ENCODE measurements around the gene UBE2D2.
A peak's percentile ranks its signal among the peaks of the same experiment; 100 is the strongest.

Gene UBE2D2

DNA sequence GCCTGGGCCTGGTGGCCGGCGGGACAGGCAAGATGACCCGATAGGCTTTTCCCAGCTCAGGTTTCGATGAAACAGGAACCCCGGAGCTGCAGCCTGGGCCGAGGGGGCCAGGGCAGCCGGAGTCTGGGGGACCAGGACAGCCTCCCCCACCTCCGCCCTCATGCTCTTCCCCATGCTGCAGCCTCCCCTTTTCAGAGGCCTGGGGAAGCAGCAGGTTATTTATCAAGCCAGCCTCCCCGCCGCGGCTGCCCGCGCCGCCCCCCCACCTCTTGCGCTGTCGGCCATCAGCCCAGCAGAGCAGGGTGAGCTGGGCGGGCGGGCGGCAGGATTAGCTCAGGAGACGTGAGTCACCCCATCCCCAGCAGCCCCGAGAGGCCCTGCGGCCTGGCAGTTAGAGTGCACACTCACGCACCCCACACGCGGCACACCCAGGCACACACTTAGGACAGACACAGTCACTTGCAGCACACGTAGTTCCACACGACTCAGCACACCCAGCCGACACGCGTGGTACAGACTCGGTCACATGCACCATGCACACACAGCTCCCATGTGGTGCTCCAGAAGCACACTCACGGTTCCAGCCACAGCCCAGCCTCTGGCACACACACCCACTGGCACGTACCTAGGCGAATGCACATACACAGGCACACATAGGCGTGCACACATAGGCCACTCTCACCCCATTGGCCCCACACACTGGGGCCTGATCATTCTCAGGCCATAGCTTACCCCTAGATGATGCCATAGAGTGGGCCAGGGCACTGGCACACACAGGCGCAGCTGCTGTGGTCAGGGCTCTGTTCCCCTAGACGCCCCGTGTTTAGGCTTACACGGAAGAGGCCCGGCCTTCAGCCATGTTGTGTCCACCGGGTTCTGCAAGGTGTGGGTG lies 100.0 kb downstream of the UBE2D2 start:
- peak; percentile 94 for DNase-seq (ENCODE audit: low spot score)

DNA sequence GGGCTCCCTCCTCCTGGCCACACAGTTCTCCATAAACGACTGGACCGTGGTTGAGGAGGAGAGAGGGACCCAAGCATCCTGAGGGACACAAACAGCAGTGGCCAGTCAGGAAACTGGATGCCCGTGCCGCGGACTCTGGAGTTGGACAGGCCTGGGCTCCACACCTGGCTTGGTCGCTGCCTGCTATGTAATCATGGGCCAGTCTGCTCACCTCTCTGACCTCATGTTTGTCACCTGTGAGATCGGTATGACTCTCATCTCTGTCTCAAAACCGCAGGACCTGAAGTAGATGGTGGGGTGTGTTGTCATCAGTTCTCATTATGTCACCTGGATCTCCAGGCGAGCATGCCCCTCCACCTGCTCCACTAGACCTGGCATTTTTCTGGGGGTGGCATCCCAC lies 101.5 kb downstream of the UBE2D2 start:
- no peak for DNase-seq (ENCODE audit: low spot score)

DNA sequence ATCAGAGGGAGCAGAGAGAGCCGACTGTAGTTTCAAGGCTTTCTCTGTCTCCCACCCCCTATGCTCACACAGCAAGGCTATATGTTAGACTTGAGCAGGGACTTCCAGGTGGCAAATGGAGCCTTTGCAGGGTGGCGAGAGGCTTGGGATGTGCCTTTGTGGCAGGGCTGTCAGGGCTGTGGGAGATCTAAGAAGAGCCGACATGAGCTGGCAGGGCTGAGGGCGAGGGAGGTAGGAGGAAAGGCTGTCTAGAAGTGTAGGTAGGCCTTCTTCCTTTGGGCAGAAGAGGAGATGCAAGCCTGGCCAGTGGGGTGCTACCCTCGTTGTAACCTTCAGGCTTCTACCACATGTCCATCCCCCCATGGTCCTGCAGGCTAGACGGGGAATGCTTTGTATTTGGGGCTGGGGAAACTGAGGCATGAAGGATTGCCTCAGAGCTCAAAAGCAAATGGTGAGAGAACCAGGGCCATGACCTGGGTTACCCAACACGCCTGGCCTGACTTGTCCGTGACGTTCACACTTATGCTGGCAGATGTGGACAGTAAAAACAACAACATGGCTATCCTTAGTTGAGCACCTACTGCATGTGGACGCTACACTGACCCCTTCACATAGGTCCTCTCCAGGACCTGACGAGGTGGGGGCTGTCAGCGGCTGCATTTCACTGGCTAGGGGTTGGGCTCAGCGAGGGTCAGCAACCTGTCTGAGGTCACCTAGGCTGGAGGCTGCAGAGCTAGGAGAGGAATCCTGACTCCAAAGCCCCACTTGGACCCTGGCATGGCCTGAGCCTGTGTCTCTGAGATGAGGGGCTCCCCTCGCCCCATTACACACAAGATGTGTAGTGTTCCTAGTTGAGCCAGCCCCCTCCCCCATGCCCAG lies 102.3 kb downstream of the UBE2D2 start:
- DNase-seq (ENCODE audit: low spot score): no peak

DNA sequence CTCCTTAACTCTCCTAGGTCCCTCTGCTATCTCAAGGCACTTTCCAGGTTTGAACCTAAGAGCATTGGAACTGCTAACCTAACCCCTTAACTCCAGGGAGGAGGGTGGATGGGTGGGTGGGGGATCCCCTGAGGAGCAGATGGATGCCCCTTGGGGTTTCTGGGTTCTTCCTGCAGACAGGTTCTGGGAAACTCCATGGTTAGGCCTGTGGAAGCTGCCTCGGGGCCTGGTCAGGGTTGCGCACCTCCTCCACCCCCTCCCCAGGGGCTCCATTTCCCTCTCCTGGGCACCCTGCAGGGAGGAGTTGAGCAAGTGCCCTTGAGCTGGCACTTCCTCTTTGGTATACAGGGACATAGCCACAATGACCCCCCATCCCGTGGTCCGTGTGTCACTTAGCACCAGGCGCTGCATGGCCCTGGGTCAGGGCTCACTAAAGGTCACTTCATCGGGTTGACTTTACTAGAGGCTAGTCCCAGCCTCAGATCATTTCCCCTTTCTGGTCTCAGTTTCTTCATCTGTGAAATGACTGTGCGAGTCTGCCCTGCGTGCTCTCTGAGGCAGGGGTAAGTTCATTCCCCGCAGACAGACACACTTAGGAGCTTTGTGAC lies 103.1 kb downstream of the UBE2D2 start:
- DNase-seq (ENCODE audit: low spot score): no peak

DNA sequence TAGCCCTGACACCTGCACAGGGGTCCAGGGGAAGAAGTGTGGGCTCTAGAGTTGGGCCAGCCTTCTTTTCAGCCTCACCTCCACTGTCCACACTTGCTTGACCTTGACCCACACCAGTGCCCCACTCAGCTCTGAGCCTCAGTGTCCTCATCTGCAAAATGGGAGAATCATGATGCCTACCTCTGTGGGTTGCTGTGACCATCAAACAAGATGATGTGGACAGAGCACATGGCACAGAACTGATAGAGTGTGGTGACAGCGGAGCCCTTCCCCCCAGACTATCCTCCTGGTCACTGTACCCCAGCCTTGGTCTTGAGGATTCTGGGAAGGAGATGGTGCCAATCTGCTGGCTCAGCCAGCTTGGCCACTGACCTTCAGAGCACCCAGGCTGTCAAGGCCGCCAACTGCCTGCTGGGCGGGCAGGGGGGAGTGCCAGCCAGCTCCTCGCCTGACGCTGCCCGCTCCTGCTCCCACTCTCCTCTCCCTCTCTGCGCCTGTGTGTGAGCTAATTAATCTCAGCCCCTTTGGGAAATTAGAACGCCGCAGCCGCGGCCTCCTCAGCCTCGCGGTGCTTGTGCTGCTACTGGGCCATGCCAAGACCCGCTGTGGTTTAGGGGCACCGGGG lies 103.7 kb downstream of the UBE2D2 start:
- DNase-seq (ENCODE audit: low spot score): no peak

DNA sequence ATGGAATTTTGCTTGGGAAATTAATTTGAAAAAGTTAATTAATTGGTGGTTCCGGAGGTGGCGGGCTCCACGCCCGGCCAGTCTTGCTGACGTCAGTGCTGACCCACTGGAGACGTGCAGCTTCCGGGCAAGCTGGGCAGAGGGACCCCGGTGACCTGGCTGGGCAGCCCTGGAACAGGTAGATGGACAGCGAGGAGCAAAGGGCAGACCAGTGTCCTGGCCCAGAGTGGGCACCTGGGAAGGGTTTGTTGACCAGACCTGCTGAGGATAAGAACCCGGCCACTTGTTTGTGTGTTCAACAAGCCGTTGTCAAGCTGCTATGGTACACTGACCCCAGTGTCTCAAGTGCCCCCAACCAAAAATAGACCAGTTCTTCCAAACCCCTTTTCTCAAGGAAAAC lies 104.5 kb downstream of the UBE2D2 start:
- no peak for DNase-seq (ENCODE audit: low spot score)

DNA sequence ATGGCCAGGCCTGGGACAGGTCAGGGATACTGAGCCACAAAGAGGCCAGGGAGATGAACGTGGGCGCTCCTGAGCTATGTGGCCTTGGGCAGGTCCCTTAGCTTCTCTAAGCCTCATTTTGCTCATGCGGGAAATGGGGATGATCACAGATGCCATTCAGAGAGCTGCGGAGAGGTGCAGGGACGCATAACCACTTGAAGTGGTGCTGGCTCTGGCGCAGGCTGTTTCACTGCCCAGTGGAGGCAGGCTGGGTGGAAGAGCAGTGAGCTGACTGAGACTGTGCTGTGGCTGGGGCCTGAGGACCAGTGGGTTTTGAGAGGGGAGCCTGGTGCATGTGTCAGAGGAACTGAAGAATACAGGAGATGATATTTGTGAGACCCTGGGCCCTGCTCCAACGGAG lies 105.4 kb downstream of the UBE2D2 start:
- no peak for DNase-seq (ENCODE audit: low spot score)

DNA sequence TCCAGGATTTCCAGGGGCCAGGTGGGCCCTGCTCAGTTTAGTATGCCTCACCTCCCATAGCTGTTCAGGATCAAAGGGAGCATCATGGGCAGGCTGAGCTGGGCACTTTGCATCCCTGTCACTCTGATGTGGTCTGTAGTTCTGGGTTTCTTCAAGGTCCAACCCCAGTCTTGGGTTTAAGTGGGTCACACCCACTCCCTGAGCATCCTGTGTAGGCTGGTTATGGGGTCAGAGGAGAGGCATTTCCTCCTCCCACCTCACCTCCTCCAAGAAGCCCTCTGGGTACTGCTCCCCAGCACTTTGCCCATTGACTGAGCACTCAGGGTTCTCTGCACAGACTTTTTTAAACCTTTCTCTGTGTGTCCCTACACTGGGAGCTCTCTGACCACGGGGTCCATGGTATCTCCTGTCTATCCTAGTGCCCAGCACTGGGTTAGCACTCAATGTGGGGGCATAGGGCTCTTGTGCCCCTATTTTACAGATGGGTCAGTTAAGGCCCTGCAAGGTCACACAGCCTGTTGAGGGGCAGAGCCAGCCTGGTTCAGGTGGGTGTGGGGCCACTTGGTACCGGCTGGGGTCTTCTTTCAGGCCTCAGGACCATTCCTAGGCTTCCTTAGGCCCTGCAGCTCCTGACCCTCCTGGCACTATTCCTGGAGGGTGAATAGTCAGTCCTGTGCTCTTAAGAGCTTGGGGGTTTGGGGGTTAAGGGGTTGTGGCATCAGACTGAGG lies 106.0 kb downstream of the UBE2D2 start:
- no peak for DNase-seq (ENCODE audit: low spot score)

DNA sequence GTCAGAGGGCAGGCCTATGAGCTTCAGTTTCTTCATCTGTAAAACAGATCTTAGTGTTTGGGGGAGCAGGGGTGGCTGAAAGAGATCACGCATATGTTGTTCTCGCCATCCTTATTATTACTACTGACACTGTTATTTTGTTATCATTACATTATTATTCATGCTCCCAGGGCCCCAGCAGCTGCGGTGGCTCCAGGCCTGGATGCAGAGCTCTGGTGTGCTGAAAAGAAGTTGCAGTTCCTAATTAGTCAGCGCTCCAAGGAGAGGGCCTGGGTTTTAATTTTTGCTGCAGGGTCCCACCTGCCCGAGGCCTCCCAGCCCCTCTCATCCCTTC lies 106.6 kb downstream of the UBE2D2 start:
- DNase-seq (ENCODE audit: low spot score): peak; percentile 55

DNA sequence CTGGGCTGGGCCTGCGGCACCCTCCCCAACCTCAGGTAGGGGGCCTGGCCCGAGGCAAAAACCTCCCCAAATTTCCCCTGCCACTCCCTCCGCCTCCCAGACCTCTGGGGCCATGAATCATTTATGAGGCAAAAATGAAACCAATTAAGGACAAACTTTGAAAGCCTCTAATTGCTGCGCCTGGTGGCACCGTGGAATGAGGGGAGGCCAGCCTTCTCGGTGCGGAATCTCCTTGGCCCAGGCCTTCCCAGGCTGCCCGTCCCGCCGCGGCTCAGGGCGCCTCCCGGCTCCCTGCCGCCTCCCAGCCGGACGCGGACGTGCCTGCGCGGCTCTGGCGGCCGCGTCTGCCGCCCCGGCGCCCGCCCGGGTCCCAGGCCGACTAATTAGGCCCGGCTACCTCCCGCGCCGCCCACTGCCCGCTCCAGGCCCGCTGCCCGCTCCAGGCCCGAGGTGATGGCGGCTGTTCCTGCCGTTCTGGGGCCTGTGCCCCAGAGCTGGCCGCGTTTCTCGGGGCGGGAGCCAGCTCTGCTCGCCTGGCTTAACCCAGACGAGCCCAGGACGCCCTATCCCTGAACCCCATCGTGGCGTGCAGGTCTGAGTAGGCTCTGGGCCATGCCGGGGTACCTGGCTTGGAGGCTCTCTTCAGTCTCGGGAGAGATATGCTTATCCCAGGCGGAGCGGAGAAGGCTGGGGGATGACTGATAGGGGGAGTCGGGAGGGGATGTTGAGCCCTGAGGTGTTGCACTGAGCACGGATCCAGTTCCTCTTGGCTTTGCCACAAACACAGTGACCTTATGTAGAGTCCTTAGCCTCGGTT lies 107.1 kb downstream of the UBE2D2 start:
- DNase-seq (ENCODE audit: low spot score): peak; percentile 73

DNA sequence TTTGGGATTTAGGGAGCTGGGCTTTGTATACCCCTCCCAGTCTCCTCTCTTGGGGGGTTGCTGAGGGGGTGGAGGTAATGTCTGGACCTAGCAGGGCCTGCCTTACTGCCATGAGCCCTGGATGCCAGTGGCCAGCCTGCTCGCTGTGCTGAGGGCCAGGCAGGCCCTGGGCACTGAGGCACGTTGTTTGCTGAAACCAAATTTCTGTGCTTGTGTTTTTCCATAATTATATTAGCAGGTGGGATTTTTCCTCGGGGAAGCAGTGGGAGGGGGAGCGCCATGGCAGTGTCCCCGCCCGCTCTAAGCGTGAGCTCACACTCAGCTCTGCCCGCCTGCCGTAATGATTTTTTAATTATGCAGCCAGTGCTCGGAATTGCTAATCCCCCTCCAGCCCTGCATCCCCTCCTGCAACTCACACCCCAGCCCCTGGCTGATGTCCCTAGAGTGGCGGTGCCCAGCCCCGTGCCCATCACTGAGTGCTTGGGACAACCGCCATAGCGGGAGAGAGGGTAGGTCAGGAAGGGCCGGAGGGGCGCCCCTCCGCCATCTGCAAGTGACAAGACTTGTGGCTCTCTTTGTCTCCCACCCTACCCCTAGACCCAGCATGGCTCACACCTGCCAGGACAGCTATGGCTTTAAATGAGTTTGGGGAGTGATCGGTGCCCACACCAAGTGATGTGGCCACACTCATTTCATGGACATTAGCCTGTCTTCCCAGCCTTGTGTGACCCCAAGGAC lies 108.0 kb downstream of the UBE2D2 start:
- DNase-seq (ENCODE audit: low spot score): no peak

DNA sequence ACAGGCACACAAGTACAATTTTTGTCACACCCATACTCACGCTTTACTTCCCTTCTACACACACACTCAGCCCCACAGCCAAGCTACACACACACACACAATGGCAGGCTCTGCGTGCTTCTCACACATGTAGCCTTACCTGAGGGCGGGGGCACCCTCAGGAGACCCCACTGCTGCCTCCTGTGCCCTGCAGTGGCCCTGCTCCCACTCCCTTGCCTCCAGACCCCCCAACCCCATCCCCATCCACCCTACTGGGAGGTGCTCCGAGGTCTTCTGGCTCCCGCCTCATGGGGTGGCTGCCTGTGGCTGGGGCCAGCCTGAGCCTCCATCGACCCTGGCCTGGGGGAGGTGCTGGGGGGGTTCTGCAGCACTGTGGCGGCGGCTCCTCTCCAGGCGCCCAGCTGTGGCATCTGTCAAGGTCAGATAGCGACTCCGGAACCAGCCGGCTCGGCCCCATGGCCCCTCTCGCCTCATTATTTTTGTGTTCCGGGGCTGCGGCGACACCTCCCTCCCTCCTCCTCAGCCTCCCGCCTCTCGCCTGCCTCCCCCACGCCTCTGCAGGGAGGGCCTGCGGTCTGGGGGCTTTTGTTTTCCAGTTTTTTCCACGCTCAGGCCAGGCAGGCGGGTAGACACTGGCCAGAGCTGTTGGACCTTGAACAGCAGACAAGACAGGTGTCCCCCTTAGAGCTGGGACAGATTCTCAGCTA lies 108.7 kb downstream of the UBE2D2 start:
- DNase-seq (ENCODE audit: low spot score): no peak

DNA sequence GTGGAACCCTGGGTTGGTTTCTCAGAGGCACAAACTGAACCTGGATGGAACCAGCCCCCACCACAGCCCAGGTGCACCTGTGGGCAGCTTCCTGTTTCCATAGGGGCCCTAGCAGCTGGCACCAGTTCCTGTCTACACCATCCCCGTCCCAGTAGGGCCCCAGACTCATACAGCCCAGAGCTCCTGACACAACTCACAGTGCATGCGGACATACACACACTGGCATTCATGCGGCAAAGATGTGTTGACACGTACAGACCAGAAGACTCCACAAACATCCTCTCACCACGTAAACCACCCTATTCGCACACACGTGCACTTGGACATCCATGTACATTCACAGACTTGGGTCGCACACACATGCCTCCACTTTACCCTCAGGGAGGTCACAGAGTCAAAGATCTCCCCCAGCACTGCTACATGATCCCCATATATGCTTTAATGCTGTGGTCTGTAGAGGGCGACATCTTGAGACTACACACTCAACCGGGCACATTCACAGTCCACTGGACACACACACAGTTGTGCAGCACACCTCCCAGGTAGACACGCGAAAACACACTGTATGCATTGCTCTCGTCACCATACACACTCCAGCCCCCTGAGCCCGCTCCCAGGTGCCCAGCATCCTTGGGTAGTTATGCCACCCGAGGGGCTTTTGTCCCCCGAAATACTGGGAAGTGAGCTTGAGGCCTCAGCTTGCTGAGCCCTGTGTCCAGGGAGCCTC lies 109.4 kb downstream of the UBE2D2 start:
- no peak for DNase-seq (ENCODE audit: low spot score)

DNA sequence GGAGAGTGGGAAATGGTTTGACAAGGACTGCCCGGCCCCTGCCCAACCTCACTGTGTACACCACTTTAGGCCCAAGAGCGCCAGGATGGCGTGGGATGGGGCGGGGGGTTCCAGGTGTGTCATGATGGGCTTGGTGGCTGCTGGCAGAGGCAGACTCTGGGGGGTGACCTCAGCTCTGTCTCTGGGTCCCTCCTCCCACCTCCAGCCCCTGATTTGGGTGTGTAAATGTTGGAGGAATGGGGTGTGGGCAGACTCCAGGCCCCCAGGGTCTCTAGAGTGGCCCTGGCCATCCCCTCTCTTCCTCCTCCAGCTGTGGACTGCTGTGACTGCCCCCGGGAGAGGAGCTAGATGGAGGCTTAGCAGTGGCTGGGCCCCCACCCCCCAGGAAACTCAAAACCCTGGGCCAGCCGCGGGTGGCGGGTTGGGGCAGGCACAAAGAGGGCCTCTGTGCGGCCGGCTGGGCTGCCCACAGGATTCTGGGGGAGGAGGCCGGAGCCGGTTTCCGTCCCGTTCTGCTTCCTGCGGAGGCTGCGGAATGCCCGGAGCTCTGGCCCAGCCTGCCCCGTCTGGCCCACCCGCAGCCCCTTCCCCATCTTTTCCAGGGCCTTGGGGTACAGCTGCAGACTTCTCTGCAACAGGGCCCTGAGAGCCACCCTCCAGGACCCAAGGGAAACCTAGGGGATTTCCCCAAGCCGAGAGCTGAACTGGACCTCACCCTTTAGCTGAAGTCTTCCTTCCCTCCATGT lies 110.1 kb downstream of the UBE2D2 start:
- DNase-seq (ENCODE audit: low spot score): peak; percentile 68

DNA sequence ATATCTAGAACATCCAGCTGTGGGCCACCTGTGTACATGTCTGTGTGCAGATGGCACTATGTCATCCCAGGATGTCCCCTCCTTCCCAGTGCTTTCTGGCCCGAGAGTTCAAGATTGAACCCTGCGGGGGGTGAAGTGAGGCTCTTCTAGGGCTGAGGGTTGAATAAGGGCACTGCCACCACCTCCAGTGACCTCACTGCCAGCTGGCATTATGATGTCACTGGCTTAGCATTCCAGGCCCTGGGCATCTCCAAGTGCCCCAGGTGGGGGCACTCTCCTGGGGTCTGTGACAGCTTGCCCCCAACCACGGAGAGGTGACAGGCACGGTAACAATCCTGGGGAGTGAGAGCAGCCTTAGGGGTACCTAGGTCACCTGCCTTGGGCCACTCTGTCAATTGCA lies 114.1 kb downstream of the UBE2D2 start:
- no peak for DNase-seq (ENCODE audit: low spot score)

DNA sequence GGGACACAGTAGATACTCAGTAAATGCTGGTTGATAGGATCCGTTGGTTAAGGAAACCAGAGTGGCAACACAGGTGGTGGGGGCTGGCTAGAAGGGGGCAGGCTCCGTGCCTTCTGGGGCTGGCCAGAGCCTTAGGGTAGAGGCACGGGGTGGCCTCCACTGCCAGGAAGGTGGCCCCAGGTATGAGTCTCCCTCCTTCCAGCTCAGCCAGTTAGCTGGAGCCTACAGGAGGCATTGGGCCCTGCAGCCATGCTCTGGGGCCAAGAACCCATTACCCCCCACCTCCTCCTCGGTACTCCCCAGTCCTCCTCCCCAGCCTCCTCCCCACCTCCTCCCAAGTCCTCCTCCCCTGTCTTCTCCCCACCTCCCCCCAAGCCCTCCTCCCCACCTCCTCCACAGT lies 114.7 kb downstream of the UBE2D2 start:
- no peak for DNase-seq (ENCODE audit: low spot score)

DNA sequence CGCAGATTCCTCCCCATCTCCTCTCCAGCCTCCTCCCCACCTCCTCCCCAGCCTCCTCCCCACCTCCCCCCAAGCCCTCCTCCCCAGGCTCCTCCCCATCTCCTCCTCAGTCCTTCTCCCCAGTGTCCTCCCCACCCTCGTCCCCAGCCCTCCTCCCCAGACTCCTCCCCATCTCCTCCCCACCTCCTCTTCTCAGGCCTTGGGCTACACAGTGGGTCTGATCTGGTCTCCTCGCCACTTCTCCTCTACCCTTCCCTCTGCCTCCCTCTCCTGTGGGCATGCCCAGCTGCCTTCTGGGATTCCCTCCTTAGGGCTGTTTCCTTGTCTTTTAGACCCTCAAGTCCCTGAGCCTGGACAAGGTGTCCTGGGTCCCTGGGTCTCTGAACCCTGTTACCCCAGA lies 115.3 kb downstream of the UBE2D2 start:
- DNase-seq (ENCODE audit: low spot score): no peak
